H1 (cell line): ENCODE measurements around the gene RAD51B. TPM values are rescaled to one million over a fixed set of nuclear protein-coding genes. Genes with fewer than 3 reads are reported as not detected.

Experiments used
- CTCF ChIA-PET: fragments of 300-600 bp; sonication (Branson Sonifier 250); formaldehyde crosslinking; loops from one replicate; lab custom pipeline; 2021; ENCODE audit not compliant: partially characterized antibody; lab: Charles Lee
- POLR2A ChIA-PET: fragments of 300-600 bp; sonication (Branson Sonifier 250); formaldehyde crosslinking; loops from one replicate; lab custom pipeline; 2021; ENCODE audit warnings: inconsistent platforms; ENCODE audit not compliant: partially characterized antibody; lab: Charles Lee
- DNase-seq, 2 experiments: peaks; one replicate each; pipeline versions ENCODE4 v3.0.0 to v3.0.0-alpha.2; 2010 to 2022; ENCODE audit warnings: low spot score in 2 of 2, low read depth in 1 of 2, mixed read lengths in 1 of 2
- FAIRE-seq: peaks from 2 replicates; lab custom pipeline; 2011; peaks lifted over from hg19 to GRCh38; lab: Jason Lieb, UNC
- H2AFZ ChIP-seq: 2 replicates; pipeline ENCODE4 v1.8.1; 2012; ENCODE audit warnings: low read length, inconsistent platforms
- H2AK5ac ChIP-seq: 2 replicates; pipeline ENCODE4 v1.6.1; 2013; ENCODE audit warnings: low read depth, low read length
- H2BK120ac ChIP-seq: replicated peaks from 2 replicates; pipeline ENCODE3; 2013; ENCODE audit warnings: low read depth, low read length, inconsistent platforms
- H2BK12ac ChIP-seq: 2 replicates; pipeline ENCODE4 v1.6.1; 2013; ENCODE audit warnings: low read depth, low read length
- H2BK15ac ChIP-seq: 2 replicates; pipeline ENCODE4 v1.6.1; 2013; ENCODE audit warnings: low read length
- H2BK20ac ChIP-seq: 2 replicates; pipeline ENCODE4 v1.6.1; 2013; ENCODE audit warnings: low read length
- H2BK5ac ChIP-seq: 2 replicates; pipeline ENCODE4 v1.6.1; 2013; ENCODE audit warnings: low read depth, low read length
- H3K14ac ChIP-seq: 2 replicates; pipeline ENCODE4 v1.6.1; 2013; ENCODE audit warnings: inconsistent platforms; ENCODE audit not compliant: insufficient read length
- H3K18ac ChIP-seq: 2 replicates; pipeline ENCODE4 v1.6.1; 2013; ENCODE audit warnings: low read length; ENCODE audit errors: extremely low read depth
- H3K23ac ChIP-seq: 2 replicates; pipeline ENCODE4 v1.6.1; 2013; ENCODE audit warnings: inconsistent platforms; ENCODE audit not compliant: insufficient read length
- H3K23me2 ChIP-seq: 2 replicates; pipeline ENCODE4 v1.6.1; 2013; ENCODE audit warnings: low read depth, low read length
- H3K27ac ChIP-seq: 2 replicates; pipeline ENCODE4 v1.6.1; 2011; ENCODE audit warnings: low read depth, low read length, inconsistent platforms
- H3K27me3 ChIP-seq, 4 experiments: replicated peaks in 1 of 4; 1 replicate in 1 of 4; 2 replicates in 3 of 4; pipeline versions ENCODE4 v1.6.1 to v1.8.1; 2011 to 2013; ENCODE audit warnings: low read length in 3 of 4, mild to moderate bottlenecking in 3 of 4, inconsistent platforms in 2 of 4, mixed read lengths in 2 of 4, moderate library complexity in 1 of 4; ENCODE audit not compliant: control insufficient read depth in 3 of 4, insufficient read depth in 3 of 4; ENCODE audit errors: extremely low read depth in 1 of 4
- H3K36me3 ChIP-seq, 4 experiments: 2 replicates each; pipeline versions ENCODE4 v1.6.1 to v1.8.1; 2011 to 2013; ENCODE audit warnings: mild to moderate bottlenecking in 4 of 4, low read length in 3 of 4, moderate library complexity in 2 of 4, control low read depth in 1 of 4, inconsistent platforms in 1 of 4; ENCODE audit not compliant: insufficient read depth in 4 of 4, control insufficient read depth in 2 of 4
- H3K4ac ChIP-seq: replicated peaks from 2 replicates; pipeline ENCODE3; 2013; ENCODE audit warnings: low read length, low read depth, mixed read lengths, inconsistent platforms; ENCODE audit not compliant: insufficient read length
- H3K4me1 ChIP-seq, 4 experiments: replicated peaks in 1 of 4; 1 replicate in 1 of 4; 2 replicates in 3 of 4; pipeline versions ENCODE4 v1.6.1 to v1.8.1; 2011 to 2013; ENCODE audit warnings: low read length in 3 of 4, inconsistent platforms in 2 of 4, mixed read lengths in 1 of 4; ENCODE audit not compliant: insufficient read depth in 4 of 4, control insufficient read depth in 3 of 4
- H3K4me2 ChIP-seq, 2 experiments: 2 replicates each; pipeline versions ENCODE4 v1.6.1 to v1.8.1; 2011 to 2013; ENCODE audit warnings: low read depth in 2 of 2, low read length in 2 of 2, control low read depth in 1 of 2, inconsistent platforms in 1 of 2, mild to moderate bottlenecking in 1 of 2; ENCODE audit not compliant: insufficient read depth in 1 of 2
- H3K4me3 ChIP-seq, 4 experiments: fragments of 200-600, 300-600 bp in 1 of 4; sonication (generic), shearing (Covaris generic), sonication (Bioruptor Twin) in 1 of 4; 2 replicates each; pipeline versions ENCODE4 v1.5.1 to v1.8.1; 2011 to 2016; ENCODE audit warnings: low read length in 4 of 4, low read depth in 3 of 4, control low read depth in 2 of 4, inconsistent platforms in 2 of 4, mild to moderate bottlenecking in 2 of 4, mixed read lengths in 1 of 4, moderate library complexity in 1 of 4; ENCODE audit not compliant: insufficient read depth in 2 of 4; ENCODE audit errors: extremely low read depth in 1 of 4
- H3K56ac ChIP-seq: replicated peaks from 2 replicates; pipeline ENCODE3; 2013; ENCODE audit warnings: low read depth, mild to moderate bottlenecking, mixed read lengths, low read length, inconsistent platforms; ENCODE audit not compliant: insufficient read length
- H3K79me1 ChIP-seq: 2 replicates; pipeline ENCODE4 v1.6.1; 2013; ENCODE audit warnings: low read depth, low read length, control low read depth
- H3K79me2 ChIP-seq, 2 experiments: 2 replicates each; pipeline versions ENCODE4 v1.6.1 to v1.8.1; 2012 to 2013; ENCODE audit warnings: low read length in 2 of 2, mild to moderate bottlenecking in 2 of 2, inconsistent platforms in 1 of 2; ENCODE audit not compliant: insufficient read depth in 2 of 2, control insufficient read depth in 1 of 2
- H3K9ac ChIP-seq, 4 experiments: replicated peaks in 1 of 4; 1 replicate in 1 of 4; 2 replicates in 3 of 4; pipeline versions ENCODE4 v1.6.1 to v1.8.1; 2011 to 2013; ENCODE audit warnings: low read depth in 3 of 4, low read length in 3 of 4, control low read depth in 2 of 4, mild to moderate bottlenecking in 2 of 4, moderate library complexity in 2 of 4, inconsistent platforms in 1 of 4; ENCODE audit errors: extremely low read depth in 1 of 4
- H3K9me3 ChIP-seq, 2 experiments: 2 replicates each; pipeline versions ENCODE4 v1.6.1 to v1.8.1; 2012 to 2013; ENCODE audit warnings: mild to moderate bottlenecking in 2 of 2, moderate library complexity in 2 of 2, control low read depth in 1 of 2, inconsistent platforms in 1 of 2, low read depth in 1 of 2, low read length in 1 of 2, mixed read lengths in 1 of 2; ENCODE audit not compliant: insufficient read depth in 2 of 2
- H4K20me1 ChIP-seq, 2 experiments: replicated peaks in 1 of 2; 2 replicates each; pipeline versions ENCODE3 to v1.8.1; 2011 to 2013; ENCODE audit warnings: inconsistent platforms in 2 of 2, low read length in 2 of 2, mild to moderate bottlenecking in 1 of 2; ENCODE audit not compliant: insufficient read depth in 2 of 2, control insufficient read depth in 1 of 2
- H4K5ac ChIP-seq: 2 replicates; pipeline ENCODE4 v1.6.1; 2013; ENCODE audit warnings: low read length, low read depth, mixed read lengths, inconsistent platforms; ENCODE audit not compliant: insufficient read length
- H4K8ac ChIP-seq: 2 replicates; pipeline ENCODE4 v1.8.0; 2013; ENCODE audit warnings: mild to moderate bottlenecking, moderate library complexity, low read length, inconsistent platforms; ENCODE audit not compliant: insufficient read depth; ENCODE audit errors: extremely low read depth
- H4K91ac ChIP-seq: replicated peaks from 2 replicates; pipeline ENCODE3; 2013; ENCODE audit warnings: low read length, mixed read lengths, inconsistent platforms; ENCODE audit not compliant: insufficient read length
- JUN ChIP-seq: IDR thresholded peaks from 2 replicates; pipeline ENCODE4 v1.6.1; 2011; ENCODE audit warnings: low read depth, mild to moderate bottlenecking, improper control_type of control experiment, low read length
- NANOG ChIP-seq: IDR thresholded peaks from 2 replicates; pipeline ENCODE4 v1.6.1; 2011; ENCODE audit warnings: low read length, low read depth, mild to moderate bottlenecking, inconsistent platforms; ENCODE audit not compliant: insufficient read depth, poor library complexity, severe bottlenecking
- POLR2A ChIP-seq, 2 experiments: IDR thresholded peaks; 1 replicate in 1 of 2; 2 replicates in 1 of 2; pipeline ENCODE4 v1.6.1; 2011; ENCODE audit warnings: low read depth in 2 of 2, low read length in 2 of 2, mild to moderate bottlenecking in 2 of 2; ENCODE audit errors: control extremely low read depth in 1 of 2
- RXRA ChIP-seq: IDR thresholded peaks from 2 replicates; pipeline ENCODE4 v1.6.1; 2011; ENCODE audit warnings: low read depth, mild to moderate bottlenecking, low read length, moderate library complexity; ENCODE audit not compliant: insufficient read depth
- TBP ChIP-seq: IDR thresholded peaks from 2 replicates; pipeline ENCODE4 v1.6.1; 2011; ENCODE audit warnings: low read depth, low read length, improper control_type of control experiment
- WGBS, 2 experiments: shearing (Covaris generic) in 1 of 2; methylation state at CpG; one replicate each; pipeline versions ENCODE4 v1.1.6 to v1.1.7; 2013 to 2015; ENCODE audit warnings: low lambda C conversion rate in 2 of 2, mixed read lengths in 2 of 2, inconsistent platforms in 1 of 2, low coverage in 1 of 2, missing lambda C conversion rate in 1 of 2; ENCODE audit not compliant: insufficient replicate concordance in 2 of 2, insufficient coverage in 1 of 2, insufficient read length in 1 of 2; ENCODE audit errors: extremely low coverage in 1 of 2, missing lambda C conversion rate in 1 of 2; 5-methylcytosine and 5-hydroxymethylcytosine counted together
- polyA plus RNA-seq, 7 experiments: library from polyadenylated mRNA; depleted of rRNA in 3 of 7; stranded (reverse) in 5 of 7; unstranded in 2 of 7; fragments of >200 nt in 5 of 7; fragments of 200-250 nt in 2 of 7; gene quantifications; 1 replicate in 5 of 7; 2 replicates in 1 of 7; 4 replicates in 1 of 7; pipeline versions ENCODE4 v1.2.1 to v1.2.3, GENCODE V29; 2011 to 2013; ENCODE audit warnings: missing spikeins in 2 of 7, mixed read lengths in 2 of 7
- total RNA-seq: library from RNA; stranded (reverse); fragmentation: NEBNext Ultra II Directional; extraction: Animal tissue kit (Norgen Biotek cat#: 25700); gene quantifications from 2 replicates; pipeline ENCODE4 v1.2.1, GENCODE V29; 2021
- TF ChIP-seq, protein P1 (sequence below): IDR thresholded peaks from 2 replicates; pipeline ENCODE4 v1.6.1; 2011; ENCODE audit warnings: low read length, improper control_type of control experiment

The RAD51B gene
- total and polyA plus RNA-seq, 2 of the 8 experiments (the other 6 are each of a cell fraction or from before 2014, with no cell fraction given), result 3.9 to 14.9 TPM

DNA sequence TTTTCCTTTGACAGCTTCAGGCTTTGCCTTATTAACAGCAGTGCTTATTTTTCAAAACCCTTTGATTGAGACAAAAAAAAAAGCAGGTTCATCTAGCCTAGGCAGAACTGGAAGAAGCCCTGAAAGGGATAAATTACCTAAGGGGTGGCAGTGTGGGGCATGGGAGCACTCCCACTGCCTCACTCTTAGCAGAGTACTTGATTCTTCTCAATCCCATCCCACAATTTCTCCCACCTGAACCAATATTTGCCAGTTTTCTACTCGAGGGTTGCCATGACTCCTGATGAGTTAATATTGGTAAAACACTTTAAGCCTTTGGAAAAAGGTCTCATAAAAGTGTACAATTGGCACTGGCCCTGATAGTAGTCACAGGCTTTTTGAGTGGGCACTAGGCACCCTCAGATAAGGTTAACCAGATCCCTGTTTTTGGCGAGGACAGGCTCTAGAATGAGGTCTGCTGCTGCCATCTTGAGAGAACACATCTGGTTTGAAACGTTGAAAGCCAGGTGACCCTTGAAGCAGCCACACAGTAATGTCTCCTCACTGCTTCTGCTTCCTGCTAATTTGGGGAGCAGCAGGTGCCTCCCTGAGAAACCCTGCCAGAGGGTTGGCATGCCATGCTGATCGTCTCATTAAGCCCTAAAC is 320.0 kb downstream of the RAD51B start:
- Histone ChIP-seq H2BK15ac (no peak overlapping the region), H3K27me3 (no peaks in the 10 kb centered on the region), H4K5ac (no peak overlapping the region), H2BK12ac (peak overlapping the region; percentile 62; the same call in 1 of the 2 replicates), H2BK120ac (no peak overlapping the region), H2BK20ac (no peak overlapping the region), H3K79me2 (no peaks in the 10 kb centered on the region), H3K79me1 (no peaks in the 10 kb centered on the region), H3K36me3 (no peaks in the 10 kb centered on the region), H3K27ac (no peak overlapping the region), H3K14ac (no peak overlapping the region), H3K4me3 (no peak overlapping the region), H2AFZ (no peak overlapping the region), H3K23me2 (no peaks in the 10 kb centered on the region), H4K91ac (no peak overlapping the region), H2AK5ac (peak overlapping the region; percentile 32; the same call in 1 of the 2 replicates), H3K4me2 (no peak overlapping the region), H3K4me1 (peaks cover 0 to 5% (median 2%) of the 10 kb centered on the region in 4 experiments; a peak in 4 of 7 replicates), H3K23ac (no peak overlapping the region), H3K4ac (no peak overlapping the region), H4K8ac (no peak overlapping the region), H3K56ac (no peak overlapping the region), H2BK5ac (no peak overlapping the region), H4K20me1 (no peaks in the 10 kb centered on the region), H3K9me3 (no peaks in the 10 kb centered on the region), H3K9ac (no peak overlapping the region), H3K18ac (no peak overlapping the region)
- CTCF ChIA-PET, result no interaction called here
- 90% methylated on average over 4 of the region's 4 CpGs; no CpG with 5 or more reads in 1 of the 2 experiments for WGBS, 2 experiments
- TF ChIP-seq, protein P1, sequence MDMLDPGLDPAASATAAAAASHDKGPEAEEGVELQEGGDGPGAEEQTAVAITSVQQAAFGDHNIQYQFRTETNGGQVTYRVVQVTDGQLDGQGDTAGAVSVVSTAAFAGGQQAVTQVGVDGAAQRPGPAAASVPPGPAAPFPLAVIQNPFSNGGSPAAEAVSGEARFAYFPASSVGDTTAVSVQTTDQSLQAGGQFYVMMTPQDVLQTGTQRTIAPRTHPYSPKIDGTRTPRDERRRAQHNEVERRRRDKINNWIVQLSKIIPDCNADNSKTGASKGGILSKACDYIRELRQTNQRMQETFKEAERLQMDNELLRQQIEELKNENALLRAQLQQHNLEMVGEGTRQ, result no peak
- no peak for TF ChIP-seq TBP
- no peak for TF ChIP-seq RXRA
- TF ChIP-seq POLR2A (IDR thresholded peaks at IDR 0.05; ENCODE audit: control extremely low read depth in 1 of 2, low read depth in 2 of 2, low read length in 2 of 2), result no peak
- no peak for TF ChIP-seq NANOG
- TF ChIP-seq JUN, result no peak
- FAIRE-seq (no peak), DNase-seq (no peak)
- POLR2A ChIA-PET, result interaction anchor here (1.1 kb wide), 1 partner anchor 12 kb away, joined by 3 read pairs; no protein-coding TSS in a partner anchor
